ENCODE data around the gene ARHGAP24. TPM values are rescaled to one million over a fixed set of nuclear protein-coding genes. Genes with fewer than 3 reads are reported as not detected.

Gene ARHGAP24
- total and polyA plus RNA-seq, 2 of the 13 experiments (the other 11 are each of a cell fraction or from before 2014, with no cell fraction given): 0.07 to 0.55 TPM

GRCh38 chr4:85474818-85475630, at the start of gene ARHGAP24 (continued):
- peak; percentile 51; the same call in 1 of the 2 replicates for TF ChIP-seq ZNF609 (CRISPR knock-in tag; IDR thresholded peaks at IDR 0.05; ENCODE audit: borderline replicate concordance)
- no peak for TF ChIP-seq TSC22D2 (CRISPR knock-in tag; IDR thresholded peaks at IDR 0.05; ENCODE audit: borderline replicate concordance)
- TF ChIP-seq TEAD3 (CRISPR knock-in tag; optimal IDR thresholded peaks at IDR 0.05; ENCODE audit: borderline replicate concordance): peak; percentile 64
- TF ChIP-seq PAWR (CRISPR knock-in tag; IDR thresholded peaks at IDR 0.05; ENCODE audit: borderline replicate concordance): no peak
- TF ChIP-seq ZFP82 (CRISPR knock-in tag; IDR thresholded peaks at IDR 0.05; ENCODE audit: borderline replicate concordance): no peak
- TF ChIP-seq, protein P1, sequence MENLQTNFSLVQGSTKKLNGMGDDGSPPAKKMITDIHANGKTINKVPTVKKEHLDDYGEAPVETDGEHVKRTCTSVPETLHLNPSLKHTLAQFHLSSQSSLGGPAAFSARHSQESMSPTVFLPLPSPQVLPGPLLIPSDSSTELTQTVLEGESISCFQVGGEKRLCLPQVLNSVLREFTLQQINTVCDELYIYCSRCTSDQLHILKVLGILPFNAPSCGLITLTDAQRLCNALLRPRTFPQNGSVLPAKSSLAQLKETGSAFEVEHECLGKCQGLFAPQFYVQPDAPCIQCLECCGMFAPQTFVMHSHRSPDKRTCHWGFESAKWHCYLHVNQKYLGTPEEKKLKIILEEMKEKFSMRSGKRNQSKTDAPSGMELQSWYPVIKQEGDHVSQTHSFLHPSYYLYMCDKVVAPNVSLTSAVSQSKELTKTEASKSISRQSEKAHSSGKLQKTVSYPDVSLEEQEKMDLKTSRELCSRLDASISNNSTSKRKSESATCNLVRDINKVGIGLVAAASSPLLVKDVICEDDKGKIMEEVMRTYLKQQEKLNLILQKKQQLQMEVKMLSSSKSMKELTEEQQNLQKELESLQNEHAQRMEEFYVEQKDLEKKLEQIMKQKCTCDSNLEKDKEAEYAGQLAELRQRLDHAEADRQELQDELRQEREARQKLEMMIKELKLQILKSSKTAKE (CRISPR knock-in tag; IDR thresholded peaks at IDR 0.05; ENCODE audit: borderline replicate concordance): peak; percentile 47; the same call in 1 of the 2 replicates
- TF ChIP-seq ZEB1 (IDR thresholded peaks at IDR 0.05; ENCODE audit: insufficient replicate concordance, low read depth): no peak
- TF ChIP-seq KDM3A (CRISPR knock-in tag; IDR thresholded peaks at IDR 0.05; ENCODE audit: low read depth): peak; percentile 72; the same call in 1 of the 2 replicates
- no peak for TF ChIP-seq LRRFIP1 (CRISPR knock-in tag; conservative IDR thresholded peaks at IDR 0.05)
- TF ChIP-seq DNMT3B (CRISPR knock-in tag; conservative IDR thresholded peaks at IDR 0.05): peak; percentile 44; the same call in 1 of the 2 replicates
- TF ChIP-seq, protein P2, sequence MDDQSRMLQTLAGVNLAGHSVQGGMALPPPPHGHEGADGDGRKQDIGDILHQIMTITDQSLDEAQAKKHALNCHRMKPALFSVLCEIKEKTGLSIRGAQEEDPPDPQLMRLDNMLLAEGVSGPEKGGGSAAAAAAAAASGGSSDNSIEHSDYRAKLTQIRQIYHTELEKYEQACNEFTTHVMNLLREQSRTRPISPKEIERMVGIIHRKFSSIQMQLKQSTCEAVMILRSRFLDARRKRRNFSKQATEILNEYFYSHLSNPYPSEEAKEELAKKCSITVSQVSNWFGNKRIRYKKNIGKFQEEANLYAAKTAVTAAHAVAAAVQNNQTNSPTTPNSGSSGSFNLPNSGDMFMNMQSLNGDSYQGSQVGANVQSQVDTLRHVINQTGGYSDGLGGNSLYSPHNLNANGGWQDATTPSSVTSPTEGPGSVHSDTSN (CRISPR knock-in tag; IDR thresholded peaks at IDR 0.05; ENCODE audit: borderline replicate concordance): no peak
- no peak for TF ChIP-seq ZNF607 (CRISPR knock-in tag; IDR thresholded peaks at IDR 0.05; ENCODE audit: borderline replicate concordance)
- TF ChIP-seq ZNF703 (CRISPR knock-in tag; IDR thresholded peaks at IDR 0.05; ENCODE audit: borderline replicate concordance): no peak
- TF ChIP-seq HMG20A (CRISPR knock-in tag; IDR thresholded peaks at IDR 0.05; ENCODE audit: borderline replicate concordance): peak; percentile 88
- TF ChIP-seq ZNF883 (CRISPR knock-in tag; IDR thresholded peaks at IDR 0.05; ENCODE audit: not compliant biosample characterization): no peak
- TF ChIP-seq ZNF451 (CRISPR knock-in tag; IDR thresholded peaks at IDR 0.05): no peak
- TF ChIP-seq ZNF253 (CRISPR knock-in tag; IDR thresholded peaks at IDR 0.05; ENCODE audit: borderline replicate concordance): no peak

Measured in HepG2 (cell line).